H1 (cell line): Measurements from ENCODE around the gene ANKMY2. TPM values are rescaled to one million over a fixed set of nuclear protein-coding genes. Genes with fewer than 3 reads are reported as not detected.

Source experiments
- CTCF ChIA-PET: fragments of 300-600 bp; sonication (Branson Sonifier 250); formaldehyde crosslinking; loops from one replicate; lab custom pipeline; 2021; ENCODE audit not compliant: partially characterized antibody; lab: Charles Lee
- POLR2A ChIA-PET: fragments of 300-600 bp; sonication (Branson Sonifier 250); formaldehyde crosslinking; loops from one replicate; lab custom pipeline; 2021; ENCODE audit warnings: inconsistent platforms; ENCODE audit not compliant: partially characterized antibody; lab: Charles Lee
- DNase-seq, 2 experiments: peaks; one replicate each; pipeline versions ENCODE4 v3.0.0 to v3.0.0-alpha.2; 2010 to 2022; ENCODE audit warnings: low spot score in 2 of 2, low read depth in 1 of 2, mixed read lengths in 1 of 2
- FAIRE-seq: peaks from 2 replicates; lab custom pipeline; 2011; peaks lifted over from hg19 to GRCh38; lab: Jason Lieb, UNC
- H2AFZ ChIP-seq: 2 replicates; pipeline ENCODE4 v1.8.1; 2012; ENCODE audit warnings: low read length, inconsistent platforms
- H2AK5ac ChIP-seq: 2 replicates; pipeline ENCODE4 v1.6.1; 2013; ENCODE audit warnings: low read depth, low read length
- H2BK120ac ChIP-seq: replicated peaks from 2 replicates; pipeline ENCODE3; 2013; ENCODE audit warnings: low read depth, low read length, inconsistent platforms
- H2BK12ac ChIP-seq: 2 replicates; pipeline ENCODE4 v1.6.1; 2013; ENCODE audit warnings: low read depth, low read length
- H2BK15ac ChIP-seq: 2 replicates; pipeline ENCODE4 v1.6.1; 2013; ENCODE audit warnings: low read length
- H2BK20ac ChIP-seq: 2 replicates; pipeline ENCODE4 v1.6.1; 2013; ENCODE audit warnings: low read length
- H2BK5ac ChIP-seq: 2 replicates; pipeline ENCODE4 v1.6.1; 2013; ENCODE audit warnings: low read depth, low read length
- H3K14ac ChIP-seq: 2 replicates; pipeline ENCODE4 v1.6.1; 2013; ENCODE audit warnings: inconsistent platforms; ENCODE audit not compliant: insufficient read length
- H3K18ac ChIP-seq: 2 replicates; pipeline ENCODE4 v1.6.1; 2013; ENCODE audit warnings: low read length; ENCODE audit errors: extremely low read depth
- H3K23ac ChIP-seq: 2 replicates; pipeline ENCODE4 v1.6.1; 2013; ENCODE audit warnings: inconsistent platforms; ENCODE audit not compliant: insufficient read length
- H3K23me2 ChIP-seq: 2 replicates; pipeline ENCODE4 v1.6.1; 2013; ENCODE audit warnings: low read depth, low read length
- H3K27ac ChIP-seq: 2 replicates; pipeline ENCODE4 v1.6.1; 2011; ENCODE audit warnings: low read depth, low read length, inconsistent platforms
- H3K27me3 ChIP-seq, 4 experiments: replicated peaks in 1 of 4; 1 replicate in 1 of 4; 2 replicates in 3 of 4; pipeline versions ENCODE4 v1.6.1 to v1.8.1; 2011 to 2013; ENCODE audit warnings: low read length in 3 of 4, mild to moderate bottlenecking in 3 of 4, inconsistent platforms in 2 of 4, mixed read lengths in 2 of 4, moderate library complexity in 1 of 4; ENCODE audit not compliant: control insufficient read depth in 3 of 4, insufficient read depth in 3 of 4; ENCODE audit errors: extremely low read depth in 1 of 4
- H3K36me3 ChIP-seq, 4 experiments: 2 replicates each; pipeline versions ENCODE4 v1.6.1 to v1.8.1; 2011 to 2013; ENCODE audit warnings: mild to moderate bottlenecking in 4 of 4, low read length in 3 of 4, moderate library complexity in 2 of 4, control low read depth in 1 of 4, inconsistent platforms in 1 of 4; ENCODE audit not compliant: insufficient read depth in 4 of 4, control insufficient read depth in 2 of 4
- H3K4ac ChIP-seq: replicated peaks from 2 replicates; pipeline ENCODE3; 2013; ENCODE audit warnings: low read length, low read depth, mixed read lengths, inconsistent platforms; ENCODE audit not compliant: insufficient read length
- H3K4me1 ChIP-seq, 4 experiments: replicated peaks in 1 of 4; 1 replicate in 1 of 4; 2 replicates in 3 of 4; pipeline versions ENCODE4 v1.6.1 to v1.8.1; 2011 to 2013; ENCODE audit warnings: low read length in 3 of 4, inconsistent platforms in 2 of 4, mixed read lengths in 1 of 4; ENCODE audit not compliant: insufficient read depth in 4 of 4, control insufficient read depth in 3 of 4
- H3K4me2 ChIP-seq, 2 experiments: 2 replicates each; pipeline versions ENCODE4 v1.6.1 to v1.8.1; 2011 to 2013; ENCODE audit warnings: low read depth in 2 of 2, low read length in 2 of 2, control low read depth in 1 of 2, inconsistent platforms in 1 of 2, mild to moderate bottlenecking in 1 of 2; ENCODE audit not compliant: insufficient read depth in 1 of 2
- H3K4me3 ChIP-seq, 4 experiments: fragments of 200-600, 300-600 bp in 1 of 4; sonication (generic), shearing (Covaris generic), sonication (Bioruptor Twin) in 1 of 4; 2 replicates each; pipeline versions ENCODE4 v1.5.1 to v1.8.1; 2011 to 2016; ENCODE audit warnings: low read length in 4 of 4, low read depth in 3 of 4, control low read depth in 2 of 4, inconsistent platforms in 2 of 4, mild to moderate bottlenecking in 2 of 4, mixed read lengths in 1 of 4, moderate library complexity in 1 of 4; ENCODE audit not compliant: insufficient read depth in 2 of 4; ENCODE audit errors: extremely low read depth in 1 of 4
- H3K56ac ChIP-seq: replicated peaks from 2 replicates; pipeline ENCODE3; 2013; ENCODE audit warnings: low read depth, mild to moderate bottlenecking, mixed read lengths, low read length, inconsistent platforms; ENCODE audit not compliant: insufficient read length
- H3K79me1 ChIP-seq: 2 replicates; pipeline ENCODE4 v1.6.1; 2013; ENCODE audit warnings: low read depth, low read length, control low read depth
- H3K79me2 ChIP-seq, 2 experiments: 2 replicates each; pipeline versions ENCODE4 v1.6.1 to v1.8.1; 2012 to 2013; ENCODE audit warnings: low read length in 2 of 2, mild to moderate bottlenecking in 2 of 2, inconsistent platforms in 1 of 2; ENCODE audit not compliant: insufficient read depth in 2 of 2, control insufficient read depth in 1 of 2
- H3K9ac ChIP-seq, 4 experiments: replicated peaks in 1 of 4; 1 replicate in 1 of 4; 2 replicates in 3 of 4; pipeline versions ENCODE4 v1.6.1 to v1.8.1; 2011 to 2013; ENCODE audit warnings: low read depth in 3 of 4, low read length in 3 of 4, control low read depth in 2 of 4, mild to moderate bottlenecking in 2 of 4, moderate library complexity in 2 of 4, inconsistent platforms in 1 of 4; ENCODE audit errors: extremely low read depth in 1 of 4
- H3K9me3 ChIP-seq, 2 experiments: 2 replicates each; pipeline versions ENCODE4 v1.6.1 to v1.8.1; 2012 to 2013; ENCODE audit warnings: mild to moderate bottlenecking in 2 of 2, moderate library complexity in 2 of 2, control low read depth in 1 of 2, inconsistent platforms in 1 of 2, low read depth in 1 of 2, low read length in 1 of 2, mixed read lengths in 1 of 2; ENCODE audit not compliant: insufficient read depth in 2 of 2
- H4K20me1 ChIP-seq, 2 experiments: replicated peaks in 1 of 2; 2 replicates each; pipeline versions ENCODE3 to v1.8.1; 2011 to 2013; ENCODE audit warnings: inconsistent platforms in 2 of 2, low read length in 2 of 2, mild to moderate bottlenecking in 1 of 2; ENCODE audit not compliant: insufficient read depth in 2 of 2, control insufficient read depth in 1 of 2
- H4K5ac ChIP-seq: 2 replicates; pipeline ENCODE4 v1.6.1; 2013; ENCODE audit warnings: low read length, low read depth, mixed read lengths, inconsistent platforms; ENCODE audit not compliant: insufficient read length
- H4K8ac ChIP-seq: 2 replicates; pipeline ENCODE4 v1.8.0; 2013; ENCODE audit warnings: mild to moderate bottlenecking, moderate library complexity, low read length, inconsistent platforms; ENCODE audit not compliant: insufficient read depth; ENCODE audit errors: extremely low read depth
- H4K91ac ChIP-seq: replicated peaks from 2 replicates; pipeline ENCODE3; 2013; ENCODE audit warnings: low read length, mixed read lengths, inconsistent platforms; ENCODE audit not compliant: insufficient read length
- BRCA1 ChIP-seq: IDR thresholded peaks from 2 replicates; pipeline ENCODE4 v1.6.1; 2012; ENCODE audit warnings: low read depth, low read length, improper control_type of control experiment
- EGR1 ChIP-seq: IDR thresholded peaks from 2 replicates; pipeline ENCODE4 v1.6.1; 2011; ENCODE audit warnings: low read depth, low read length, borderline replicate concordance
- EZH2 ChIP-seq: fragments of 200-600 bp; sonication (generic); IDR thresholded peaks from 2 replicates; pipeline ENCODE4 v1.7.1; 2012; ENCODE audit warnings: low read depth, mild to moderate bottlenecking, moderate library complexity, low read length, inconsistent platforms; ENCODE audit not compliant: severe bottlenecking
- GTF2F1 ChIP-seq: IDR thresholded peaks from 2 replicates; pipeline ENCODE4 v1.6.1; 2012; ENCODE audit warnings: low read depth, low read length, improper control_type of control experiment, borderline replicate concordance
- JUN ChIP-seq: IDR thresholded peaks from 2 replicates; pipeline ENCODE4 v1.6.1; 2011; ENCODE audit warnings: low read depth, mild to moderate bottlenecking, improper control_type of control experiment, low read length
- MAFK ChIP-seq: IDR thresholded peaks from 2 replicates; pipeline ENCODE4 v1.6.1; 2012; ENCODE audit warnings: low read depth, mild to moderate bottlenecking, improper control_type of control experiment, low read length
- NRF1 ChIP-seq: IDR thresholded peaks from 2 replicates; pipeline ENCODE4 v1.6.1; 2011; ENCODE audit warnings: mild to moderate bottlenecking, low read depth, low read length, improper control_type of control experiment
- PHF8 ChIP-seq: fragments of 200-600 bp; sonication (generic); conservative IDR thresholded peaks from 2 replicates; pipeline ENCODE4 v1.7.1; 2012; ENCODE audit warnings: low read depth, mild to moderate bottlenecking, inconsistent platforms, low read length, moderate library complexity
- POLR2A ChIP-seq, 2 experiments: IDR thresholded peaks; 1 replicate in 1 of 2; 2 replicates in 1 of 2; pipeline ENCODE4 v1.6.1; 2011; ENCODE audit warnings: low read depth in 2 of 2, low read length in 2 of 2, mild to moderate bottlenecking in 2 of 2; ENCODE audit errors: control extremely low read depth in 1 of 2
- POLR2AphosphoS5 ChIP-seq: IDR thresholded peaks from 2 replicates; pipeline ENCODE4 v1.6.1; 2011; ENCODE audit warnings: low read depth, low read length
- RFX5 ChIP-seq: IDR thresholded peaks from 2 replicates; pipeline ENCODE4 v1.6.1; 2011; ENCODE audit warnings: low read depth, low read length, improper control_type of control experiment, borderline replicate concordance
- SAP30 ChIP-seq: fragments of 300-600 bp; sonication (generic); IDR thresholded peaks from 2 replicates; pipeline ENCODE4 v1.7.1; 2012; ENCODE audit warnings: low read length, moderate library complexity, mild to moderate bottlenecking, inconsistent platforms; ENCODE audit not compliant: insufficient read depth, insufficient replicate concordance
- SIRT6 ChIP-seq: IDR thresholded peaks from one replicate; pipeline ENCODE4 v1.7.1; 2012; ENCODE audit warnings: low read length, inconsistent platforms
- SIX5 ChIP-seq: IDR thresholded peaks from 2 replicates; pipeline ENCODE4 v1.6.1; 2011; ENCODE audit warnings: mild to moderate bottlenecking, low read depth, low read length
- TAF7 ChIP-seq: optimal IDR thresholded peaks from 2 replicates; pipeline ENCODE3; 2011; ENCODE audit warnings: low read depth, mild to moderate bottlenecking, inconsistent platforms, low read length, moderate library complexity, borderline replicate concordance
- TEAD4 ChIP-seq: IDR thresholded peaks from 2 replicates; pipeline ENCODE4 v1.6.1; 2012; ENCODE audit warnings: low read depth, low read length, inconsistent platforms, mixed read lengths
- WGBS, 2 experiments: shearing (Covaris generic) in 1 of 2; methylation state at CpG; one replicate each; pipeline versions ENCODE4 v1.1.6 to v1.1.7; 2013 to 2015; ENCODE audit warnings: low lambda C conversion rate in 2 of 2, mixed read lengths in 2 of 2, inconsistent platforms in 1 of 2, low coverage in 1 of 2, missing lambda C conversion rate in 1 of 2; ENCODE audit not compliant: insufficient replicate concordance in 2 of 2, insufficient coverage in 1 of 2, insufficient read length in 1 of 2; ENCODE audit errors: extremely low coverage in 1 of 2, missing lambda C conversion rate in 1 of 2; 5-methylcytosine and 5-hydroxymethylcytosine counted together
- polyA plus RNA-seq, 7 experiments: library from polyadenylated mRNA; depleted of rRNA in 3 of 7; stranded (reverse) in 5 of 7; unstranded in 2 of 7; fragments of >200 nt in 5 of 7; fragments of 200-250 nt in 2 of 7; gene quantifications; 1 replicate in 5 of 7; 2 replicates in 1 of 7; 4 replicates in 1 of 7; pipeline versions ENCODE4 v1.2.1 to v1.2.3, GENCODE V29; 2011 to 2013; ENCODE audit warnings: missing spikeins in 2 of 7, mixed read lengths in 2 of 7
- total RNA-seq: library from RNA; stranded (reverse); fragmentation: NEBNext Ultra II Directional; extraction: Animal tissue kit (Norgen Biotek cat#: 25700); gene quantifications from 2 replicates; pipeline ENCODE4 v1.2.1, GENCODE V29; 2021

ANKMY2 gene
- total and polyA plus RNA-seq, 2 of the 8 experiments (the other 6 are each of a cell fraction or from before 2014, with no cell fraction given) = 5.2 to 9.3 TPM

DNA sequence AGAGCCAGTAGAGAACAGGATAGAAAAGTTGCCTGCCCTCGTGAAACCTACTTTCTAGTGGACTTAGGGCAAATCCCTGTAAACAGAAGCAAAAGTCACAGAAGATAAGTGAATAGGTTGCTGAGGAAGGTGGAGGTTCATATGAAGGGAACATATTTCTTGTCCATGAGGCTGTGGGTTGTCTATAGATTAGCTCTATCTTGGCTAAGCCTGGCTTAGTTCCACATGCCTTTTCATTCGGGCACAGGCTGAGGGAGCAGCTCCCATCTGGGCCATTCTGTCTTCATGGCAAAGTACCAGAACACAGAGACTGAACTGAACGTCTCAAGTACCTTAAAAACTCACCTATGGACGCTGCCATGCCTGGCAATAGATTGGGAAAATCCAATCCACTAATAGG is 45.7 kb upstream of the ANKMY2 start:
- Histone ChIP-seq H4K91ac (no peak overlapping the region), H4K20me1 (peaks cover 0 to 2% of the 10 kb centered on the region in 2 experiments), H4K5ac (no peak overlapping the region), H3K36me3 (peaks cover 0 to 30% (median 17%) of the 10 kb centered on the region in 4 experiments), H2BK12ac (no peak overlapping the region), H3K79me2 (no peaks in the 10 kb centered on the region), H3K9me3 (no peaks in the 10 kb centered on the region), H3K4ac (no peak overlapping the region), H3K4me2 (no peak overlapping the region), H3K14ac (no peak overlapping the region), H3K23ac (no peak overlapping the region), H3K23me2 (no peaks in the 10 kb centered on the region), H3K27ac (no peak overlapping the region), H4K8ac (no peak overlapping the region), H2AK5ac (no peak overlapping the region), H3K27me3 (no peaks in the 10 kb centered on the region), H2BK20ac (no peak overlapping the region), H2AFZ (no peak overlapping the region), H3K4me3 (no peak overlapping the region), H2BK15ac (no peak overlapping the region), H2BK120ac (no peak overlapping the region), H3K79me1 (no peaks in the 10 kb centered on the region), H3K56ac (no peak overlapping the region), H3K9ac (no peak overlapping the region), H3K18ac (no peak overlapping the region), H2BK5ac (no peak overlapping the region), H3K4me1 (no peaks in the 10 kb centered on the region)
- ChIA-PET POLR2A (no interaction called here), CTCF (interaction anchor here (0.5 to 1.5 kb wide), 2 partner anchors 14 to 63 kb away, joined by 3 to 4 read pairs; no protein-coding TSS in a partner anchor)
- FAIRE-seq (no peak), DNase-seq (no peak)
- 89% methylated on average over 4 of the region's 4 CpGs; no CpG with 5 or more reads in 1 of the 2 experiments for WGBS, 2 experiments
- TF ChIP-seq EZH2 (no peak), SIRT6 (no peak), TEAD4 (no peak), PHF8 (no peak), POLR2A (IDR thresholded peaks at IDR 0.05; ENCODE audit: control extremely low read depth in 1 of 2, low read depth in 2 of 2, low read length in 2 of 2) (no peak), NRF1 (no peak), JUN (no peak), BRCA1 (no peak), MAFK (no peak), SAP30 (no peak), TAF7 (no peak), SIX5 (no peak), RFX5 (no peak), GTF2F1 (no peak), POLR2AphosphoS5 (no peak), EGR1 (no peak)
